Measurements from ENCODE around the gene CFAP45.

- TF ChIP-seq CTCF (IDR thresholded peaks at IDR 0.05): no peak
- TF ChIP-seq POLR2A (IDR thresholded peaks at IDR 0.05): no peak
- TF ChIP-seq EP300 (IDR thresholded peaks at IDR 0.05): no peak
Measured at GRCh38 chr1:159919236-159919865, 19.4 kb upstream of the CFAP45 start.
